HG02759 (cell line): ENCODE results near the gene GNLY.

Experiments used
- ATAC-seq: cut with Tn5 transposase; IDR thresholded peaks from one replicate; pipeline ENCODE4 v1.9.1; 2021; ENCODE audit warnings: mild to moderate bottlenecking, moderate library complexity; ENCODE audit not compliant: unreplicated experiment

Gene GNLY

DNA sequence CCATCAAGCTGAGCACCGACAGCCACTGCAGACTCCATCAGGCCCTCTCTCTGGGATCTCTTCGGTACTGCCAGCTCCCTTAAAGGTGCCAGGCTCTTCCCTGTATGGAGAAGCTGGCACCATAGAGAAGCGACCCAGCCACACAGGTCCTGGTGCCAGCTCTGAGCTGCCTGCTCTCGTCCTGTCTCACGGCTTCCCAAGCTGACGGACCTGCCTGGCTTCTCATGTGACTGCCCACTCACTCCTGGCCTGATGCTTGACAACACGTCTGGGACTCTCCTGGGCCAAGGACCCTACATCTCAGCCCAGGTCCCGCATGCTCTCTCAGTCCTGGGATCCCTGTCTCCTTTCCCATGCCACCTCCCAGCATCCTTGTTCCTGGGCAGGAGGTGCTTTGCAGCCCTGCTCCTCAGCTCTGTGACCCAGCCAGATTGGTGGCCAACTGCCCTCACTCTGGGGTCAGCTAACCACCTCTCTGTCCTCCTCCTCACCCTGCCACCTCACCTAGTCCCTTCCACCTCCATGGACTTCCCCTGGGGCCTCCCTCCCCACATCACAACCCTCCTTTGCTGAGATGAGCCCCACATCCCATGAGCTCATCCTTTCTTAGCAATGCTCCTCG, 47.2 kb downstream of the GNLY start:
- ATAC-seq: no peak

GRCh38 chr2:85741833-85742455, 47.8 kb downstream of the GNLY start:
- no peak for ATAC-seq

- ATAC-seq: no peak
Measured at GRCh38 chr2:85743304-85743978, 49.3 kb downstream of the GNLY start.

DNA sequence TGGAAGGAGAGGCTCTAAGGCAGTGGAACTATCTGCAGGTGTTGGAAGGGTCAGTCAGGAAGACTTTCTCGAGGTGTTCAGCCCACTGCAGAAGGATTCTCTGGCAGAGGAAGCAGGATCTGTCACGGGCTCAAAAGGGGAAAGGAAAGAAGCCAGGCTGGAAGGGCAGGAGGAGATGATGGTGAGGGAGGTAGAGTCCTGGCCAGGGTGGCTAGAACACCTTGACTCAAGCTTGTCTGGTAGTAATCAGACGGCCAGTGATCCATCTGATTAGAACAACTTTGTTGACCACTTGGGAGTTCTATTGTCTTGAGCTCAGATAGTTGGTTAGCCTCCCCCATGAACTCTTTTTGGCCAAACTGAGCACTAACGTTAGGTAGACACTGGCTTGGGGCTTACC, 49.9 kb downstream of the GNLY start:
- no peak for ATAC-seq

DNA sequence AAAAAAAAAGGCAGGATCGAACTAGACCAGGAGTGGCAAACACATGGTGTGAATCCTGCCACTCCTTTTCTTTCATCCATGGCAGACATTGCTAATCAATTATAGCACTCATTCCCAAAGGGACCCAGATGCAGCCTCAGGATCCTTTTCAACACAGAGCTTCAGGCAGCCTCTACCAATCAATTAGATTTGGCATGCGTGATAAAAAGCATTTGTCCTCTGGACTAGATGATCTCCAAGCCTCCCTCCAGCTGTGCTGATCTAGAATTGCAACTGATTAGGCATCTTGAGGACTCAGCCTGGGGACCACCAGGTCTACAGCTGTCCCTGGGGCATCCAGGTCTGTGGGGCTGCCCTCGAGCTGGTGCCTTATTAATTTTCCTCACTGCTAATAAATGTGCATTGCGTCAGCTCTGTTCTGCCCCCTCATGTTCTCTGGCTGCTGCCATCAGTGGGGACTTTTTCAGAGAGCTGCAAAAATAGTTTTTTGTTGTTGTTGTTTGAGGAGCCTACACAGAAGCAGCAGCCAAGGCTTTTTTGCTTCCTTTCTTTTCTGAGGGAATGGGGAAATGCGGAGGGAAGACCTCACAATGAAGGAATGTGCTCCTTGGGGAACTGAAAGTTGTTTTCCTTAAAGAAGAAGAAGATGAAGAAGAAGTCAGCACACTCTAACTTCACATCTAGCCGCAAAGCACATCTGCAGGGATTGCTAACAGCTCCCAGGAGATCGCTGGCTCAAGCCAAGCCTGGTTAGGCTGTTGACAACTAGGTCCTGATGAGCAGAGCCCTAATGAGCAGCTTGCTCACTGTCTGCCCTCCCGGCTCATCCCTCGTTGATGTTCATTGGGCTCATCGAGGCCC, 50.8 kb downstream of the GNLY start:
- ATAC-seq: no peak

DNA sequence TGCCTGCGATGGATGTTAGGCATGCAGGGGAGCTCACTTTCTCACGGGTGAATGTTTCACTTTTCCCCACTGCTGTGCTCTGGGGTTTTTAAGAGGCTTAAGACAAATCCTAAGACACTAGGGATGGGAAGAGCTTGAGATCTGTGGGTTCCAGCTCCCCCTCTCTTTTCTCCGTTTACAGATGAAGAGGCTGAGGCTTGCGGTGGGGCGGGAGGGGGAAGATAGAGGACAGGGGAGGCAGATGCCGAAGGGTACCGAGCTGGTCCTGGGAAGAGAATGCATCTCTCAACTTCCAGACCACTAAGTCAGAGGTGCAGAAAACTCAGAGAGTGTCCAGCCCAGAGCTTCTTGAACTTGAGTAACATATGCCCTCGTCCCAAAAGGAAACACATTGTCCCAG, 51.5 kb downstream of the GNLY start:
- no peak for ATAC-seq

DNA sequence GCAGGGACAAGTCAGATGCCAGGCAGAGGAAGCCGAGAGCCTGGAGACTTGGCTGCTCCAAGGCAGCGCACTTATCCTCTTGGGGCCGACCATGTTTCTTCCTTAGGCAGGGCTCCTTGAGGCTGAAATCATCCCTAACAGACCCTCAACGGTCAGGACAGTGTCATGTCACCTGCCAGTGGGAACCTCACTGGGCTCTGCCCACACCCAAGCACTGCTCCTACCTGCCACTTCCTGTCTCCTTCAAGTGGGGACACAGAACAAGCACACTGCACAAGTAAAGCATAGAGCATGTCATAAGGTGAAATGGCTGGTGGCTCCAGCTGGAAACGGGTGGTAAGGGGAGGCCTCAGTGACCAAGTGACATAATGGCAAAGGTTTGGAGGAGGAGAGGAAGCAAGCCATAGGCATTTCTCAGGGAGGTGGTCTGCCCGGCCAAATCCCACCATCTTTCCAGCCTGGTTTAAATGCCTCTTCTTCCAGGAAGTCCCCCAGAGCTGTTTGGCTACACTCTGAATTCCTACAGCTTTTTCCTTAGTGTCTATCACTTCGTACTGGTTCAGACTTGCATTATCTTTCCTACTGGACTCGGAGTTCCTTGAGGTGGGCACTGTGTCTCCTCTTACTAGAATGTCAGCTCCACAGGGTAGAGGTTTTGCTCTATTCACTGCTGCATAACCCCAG, 52.3 kb downstream of the GNLY start:
- ATAC-seq: no peak

GRCh38 chr2:85747441-85747840, 53.3 kb downstream of the GNLY start:
- ATAC-seq: no peak

DNA sequence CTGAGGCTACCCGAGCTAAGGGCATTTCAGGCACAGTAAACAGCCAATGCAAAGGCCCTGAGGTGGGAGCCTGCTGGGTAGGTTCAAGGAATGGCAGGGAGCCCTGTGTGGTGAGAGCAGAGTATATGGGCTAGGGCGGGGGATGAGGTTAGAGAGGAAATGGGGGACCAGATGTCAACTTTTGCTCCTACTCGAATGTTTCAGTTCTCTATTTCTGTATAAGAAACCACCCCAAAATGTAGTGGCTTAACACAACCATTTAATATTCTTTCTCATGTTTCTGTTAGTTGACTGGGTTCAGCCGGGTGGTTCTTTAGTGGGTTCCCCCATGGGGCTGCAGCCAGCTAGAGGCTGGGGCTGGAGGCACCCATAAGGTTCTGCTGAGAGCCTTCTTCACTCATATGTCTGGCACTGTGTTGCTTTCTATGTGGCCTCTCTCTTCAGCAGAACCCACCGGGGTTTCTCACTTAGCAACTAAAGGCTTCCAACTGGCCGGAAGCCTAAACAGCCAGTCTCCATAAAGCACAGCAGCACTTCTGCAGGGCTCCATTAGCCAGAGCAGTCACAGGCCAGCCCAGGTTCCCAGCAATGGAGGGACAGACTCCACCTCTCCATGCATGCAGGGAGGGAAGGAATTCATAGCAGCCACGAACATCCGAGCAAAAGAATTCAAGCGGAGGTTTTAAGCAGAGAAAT, 54.0 kb downstream of the GNLY start:
- ATAC-seq: peak; percentile 69
